Middle frontal gyrus (tissue), 1 donor: Measurements from ENCODE around the gene MINDY4.

Experiments
- DNase-seq: peaks from one replicate; pipeline ENCODE4 v3.0.0-alpha.2; 2015; ENCODE audit warnings: low spot score; ENCODE audit errors: extremely low spot score

MINDY4 gene

GRCh38 chr7:30915005-30915601 is 143.9 kb downstream of the MINDY4 start:
- no peak for DNase-seq

- DNase-seq: no peak
Measured at GRCh38 chr7:30915751-30916150, 144.5 kb downstream of the MINDY4 start.

GRCh38 chr7:30916255-30916654 is 145.0 kb downstream of the MINDY4 start:
- no peak for DNase-seq

- no peak for DNase-seq
Measured at GRCh38 chr7:30916767-30917166, 145.6 kb downstream of the MINDY4 start.

GRCh38 chr7:30917216-30917893 is 146.1 kb downstream of the MINDY4 start:
- no peak for DNase-seq

- DNase-seq: no peak
Measured at GRCh38 chr7:30918676-30919075, 147.5 kb downstream of the MINDY4 start.

- no peak for DNase-seq
Measured at GRCh38 chr7:30920021-30920583, 148.9 kb downstream of the MINDY4 start.

GRCh38 chr7:30920584-30921539 is 149.6 kb downstream of the MINDY4 start:
- no peak for DNase-seq

GRCh38 chr7:30921540-30922401 is 150.6 kb downstream of the MINDY4 start:
- no peak for DNase-seq

- no peak for DNase-seq
Measured at GRCh38 chr7:30922596-30922995, 151.4 kb downstream of the MINDY4 start.

- no peak for DNase-seq
Measured at GRCh38 chr7:30923009-30923773, 152.0 kb downstream of the MINDY4 start.

- no peak for DNase-seq
Measured at GRCh38 chr7:30923774-30924413, 152.7 kb downstream of the MINDY4 start.

- no peak for DNase-seq
Measured at GRCh38 chr7:30924624-30925023, 153.4 kb downstream of the MINDY4 start.

GRCh38 chr7:30925117-30925516 is 153.9 kb downstream of the MINDY4 start:
- DNase-seq: no peak

- DNase-seq: no peak
Measured at GRCh38 chr7:30925913-30926312, 154.7 kb downstream of the MINDY4 start.

- no peak for DNase-seq
Measured at GRCh38 chr7:30926313-30926712, 155.1 kb downstream of the MINDY4 start.

GRCh38 chr7:30927040-30927439 is 155.8 kb downstream of the MINDY4 start:
- DNase-seq: no peak

GRCh38 chr7:30927559-30927958 is 156.3 kb downstream of the MINDY4 start:
- DNase-seq: no peak

- DNase-seq: no peak
Measured at GRCh38 chr7:30928254-30928872, 157.1 kb downstream of the MINDY4 start.
